Glutamatergic neuron (in vitro differentiated cells): ENCODE measurements around the gene ESRRG. TPM values are rescaled to one million over a fixed set of nuclear protein-coding genes. Genes with fewer than 3 reads are reported as not detected.

Experiments used
- DNase-seq: peaks from one replicate; pipeline ENCODE4 v3.0.0; 2022
- H3K27ac Mint-ChIP-seq: one replicate; pipeline ENCODE4 v1.8.0; 2020; ENCODE audit warnings: mild to moderate bottlenecking, mixed read lengths, inconsistent platforms; ENCODE audit not compliant: unreplicated experiment
- H3K27me3 Mint-ChIP-seq: one replicate; pipeline ENCODE4 v1.8.0; 2020; ENCODE audit warnings: mild to moderate bottlenecking, moderate library complexity, mixed read lengths, inconsistent platforms; ENCODE audit not compliant: unreplicated experiment
- H3K36me3 Mint-ChIP-seq: one replicate; pipeline ENCODE4 v1.8.0; 2020; ENCODE audit warnings: mild to moderate bottlenecking, mixed read lengths, inconsistent platforms; ENCODE audit not compliant: unreplicated experiment
- H3K4me1 Mint-ChIP-seq: one replicate; pipeline ENCODE4 v1.8.0; 2020; ENCODE audit warnings: mild to moderate bottlenecking, low read depth, mixed read lengths, inconsistent platforms; ENCODE audit not compliant: unreplicated experiment
- H3K4me3 Mint-ChIP-seq: one replicate; pipeline ENCODE4 v1.8.0; 2020; ENCODE audit warnings: mild to moderate bottlenecking, mixed read lengths, inconsistent platforms; ENCODE audit not compliant: unreplicated experiment
- H3K9me3 Mint-ChIP-seq: one replicate; pipeline ENCODE4 v1.8.0; 2020; ENCODE audit warnings: mild to moderate bottlenecking, moderate library complexity, mixed read lengths, inconsistent platforms; ENCODE audit not compliant: unreplicated experiment
- CTCF ChIP-seq: fragments of 200-600 bp; sonication (generic); IDR thresholded peaks from one replicate; pipeline ENCODE4 v1.5.0; 2021; ENCODE audit not compliant: partially characterized antibody, unreplicated experiment
- long read RNA-seq: library from polyadenylated mRNA; unstranded; transcript quantifications from one replicate; pipeline ENCODE4 v2.0.0, GENCODE V29; 2020; ENCODE audit not compliant: unreplicated experiment
- total RNA-seq: library from RNA; stranded (reverse); fragmentation: NEBNext Ultra II Directional; extraction: Animal tissue kit (Norgen Biotek cat#: 25700); gene quantifications from one replicate; pipeline ENCODE4 v1.2.1, GENCODE V29; 2021; ENCODE audit not compliant: unreplicated experiment

The ESRRG gene
- total RNA-seq = 9.0 TPM
- long read RNA-seq, partial matches to known transcripts = 0 of 2 reads
- long read RNA-seq, other reads (novel, unspliced or antisense) = 2 of 2 reads

DNA sequence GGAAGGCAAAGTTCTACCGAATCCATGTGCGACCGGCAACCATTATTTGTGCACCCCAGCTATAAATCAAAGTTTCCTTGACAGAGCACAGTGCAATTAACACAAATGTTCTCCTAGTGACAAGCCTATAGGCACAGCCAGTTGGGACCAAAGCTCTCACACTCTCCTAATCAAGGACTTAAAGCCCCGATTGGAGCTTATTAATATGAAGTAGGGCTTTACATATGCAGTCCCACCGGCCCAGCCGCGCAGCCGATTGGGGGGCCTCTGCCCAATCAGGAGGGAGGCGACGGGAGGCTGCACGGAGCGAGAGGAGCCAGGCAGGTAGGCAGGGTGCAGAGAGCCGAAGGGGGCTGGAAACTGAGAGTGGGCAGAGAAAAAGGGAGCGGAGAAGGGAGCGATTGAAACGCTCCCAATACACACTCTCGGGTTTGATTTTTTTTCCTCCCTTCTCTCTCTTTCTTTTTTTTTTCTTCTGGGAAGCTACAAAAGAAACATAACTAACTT is at the start of gene ESRRG:
Gene ESRRG (minus strand): TSS at position 156 of the 507 bp plus-strand sequence. CDS start 130 bp downstream, at position 26.
- no peak for TF ChIP-seq CTCF

DNA sequence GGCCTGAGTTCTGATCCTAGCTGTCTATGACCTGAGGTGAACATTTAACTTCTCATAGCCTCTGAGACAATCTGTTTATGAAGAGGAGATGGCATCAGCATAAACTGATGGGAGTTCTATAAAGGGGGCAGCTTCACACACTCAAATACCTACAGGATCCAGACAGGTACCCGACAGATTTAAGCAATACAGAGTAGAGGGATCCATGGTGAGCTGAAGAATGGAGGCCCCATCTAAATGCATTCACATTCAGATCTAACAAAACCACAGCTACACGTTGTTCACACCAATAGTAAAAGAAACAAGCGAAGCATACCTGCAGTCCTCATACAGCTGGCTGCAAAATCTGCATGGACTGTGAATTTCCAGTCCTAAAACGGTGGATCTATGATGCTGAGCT is 48.7 kb upstream of the ESRRG start:
- Mint-ChIP-seq H3K4me3 (no peak overlapping the region), H3K27ac (no peak overlapping the region), H3K36me3 (no peaks in the 10 kb centered on the region), H3K27me3 (no peaks in the 10 kb centered on the region), H3K4me1 (no peaks in the 10 kb centered on the region), H3K9me3 (no peaks in the 10 kb centered on the region)
- no peak for TF ChIP-seq CTCF
- DNase-seq = no peak

More for the DNA sequence above, at the start of gene ESRRG:
- Mint-ChIP-seq H3K27ac (peak within 1 kb of the TSS; percentile 14), H3K9me3 (peaks cover under 1% of the 10 kb centered on the region), H3K27me3 (no peaks in the 10 kb centered on the region), H3K4me1 (peaks cover 24% of the 10 kb centered on the region), H3K36me3 (no peaks in the 10 kb centered on the region), H3K4me3 (peak within 1 kb of the TSS; percentile 94)
- DNase-seq = peak; percentile 84

- peaks cover 4% of the 10 kb centered on the region for H3K36me3 Mint-ChIP-seq
- no peak for DNase-seq
- no peak for TF ChIP-seq CTCF
- H3K4me3 Mint-ChIP-seq = no peak overlapping the region
- H3K4me1 Mint-ChIP-seq = peaks cover 5% of the 10 kb centered on the region
- H3K9me3 Mint-ChIP-seq = no peaks in the 10 kb centered on the region
- no peak overlapping the region for H3K27ac Mint-ChIP-seq
- H3K27me3 Mint-ChIP-seq = no peaks in the 10 kb centered on the region
These were observed 43.6 kb upstream of the ESRRG start for GRCh38 chr1:216766633-216767327.

DNA sequence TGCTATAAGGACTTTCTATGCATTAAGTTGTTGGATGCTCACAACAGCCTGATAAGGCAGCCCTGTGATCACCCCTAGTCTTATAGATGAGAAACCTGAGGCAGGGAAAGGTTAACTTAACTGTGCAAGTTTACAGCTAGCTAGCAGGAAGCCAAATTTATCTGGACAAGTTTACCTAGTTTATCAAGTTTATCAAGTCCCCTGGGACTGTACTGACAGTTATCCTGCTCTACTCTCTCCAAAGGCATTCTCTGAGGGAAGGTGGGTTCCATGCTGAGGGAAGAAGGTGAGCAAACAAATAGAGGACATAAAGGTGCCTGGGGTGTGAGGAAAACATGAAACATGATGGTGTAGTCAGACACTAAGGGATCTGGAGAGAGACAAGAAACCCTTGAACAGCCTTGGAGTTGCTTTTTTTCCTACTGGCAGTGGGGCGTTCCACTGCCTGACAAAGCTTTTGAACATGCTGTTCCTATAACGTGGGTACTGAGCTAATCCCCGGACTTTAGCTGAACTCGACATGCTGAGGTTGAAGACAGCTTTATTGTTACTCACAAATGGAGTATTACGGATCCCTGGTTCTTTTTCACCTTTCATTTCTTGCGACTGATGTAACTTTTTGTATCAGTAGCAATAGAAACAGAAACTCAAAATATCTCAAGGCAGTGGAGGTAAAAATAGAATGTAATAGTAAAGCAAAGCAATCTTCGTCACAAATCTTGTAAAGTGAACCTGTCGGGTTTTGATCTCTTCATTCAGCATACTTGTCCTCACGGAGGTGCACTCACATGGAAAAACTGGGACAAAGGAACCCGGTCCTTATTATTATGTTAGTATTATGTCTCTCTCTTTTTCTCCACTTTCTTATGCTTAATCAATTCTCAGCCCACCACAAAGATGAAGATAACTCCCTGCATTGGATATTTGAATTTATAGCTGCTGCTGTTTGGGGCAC is 42.4 kb upstream of the ESRRG start:
- Mint-ChIP-seq H3K4me3 (no peak overlapping the region), H3K36me3 (peaks cover 4% of the 10 kb centered on the region), H3K27ac (no peak overlapping the region), H3K9me3 (no peaks in the 10 kb centered on the region), H3K4me1 (peaks cover 5% of the 10 kb centered on the region), H3K27me3 (no peaks in the 10 kb centered on the region)
- DNase-seq = no peak
- TF ChIP-seq CTCF = no peak
